B cell (primary cell): Measurements from ENCODE around the gene MYO1C. TPM values are rescaled to one million over a fixed set of nuclear protein-coding genes. Genes with fewer than 3 reads are reported as not detected.

Experiments
- ATAC-seq: fragments of 200-7000 bp; cut with Tn5 transposase; one replicate; pipeline ENCODE4 v1.10.0; 2021; ENCODE audit warnings: low read depth, mild to moderate bottlenecking, moderate number of reproducible peaks, moderate library complexity
- CTCF ChIA-PET: fragments of 350-600 bp; sonication (Branson Sonifier 250); formaldehyde crosslinking; loops from one replicate; lab custom pipeline; 2021; ENCODE audit warnings: antibody characterized with exemption, inconsistent platforms; lab: Charles Lee
- POLR2A ChIA-PET: fragments of 350-600 bp; sonication (Branson Sonifier 250); formaldehyde crosslinking; loops from one replicate; lab custom pipeline; 2021; ENCODE audit warnings: antibody characterized with exemption; lab: Charles Lee
- DNase-seq: peaks from one replicate; pipeline ENCODE4 v3.0.0; 2013
- H2AFZ ChIP-seq: 2 replicates; pipeline ENCODE4 v1.6.1; 2012; ENCODE audit warnings: mild to moderate bottlenecking, low read depth, low read length; ENCODE audit not compliant: insufficient read depth, poor library complexity, severe bottlenecking
- H3K27ac ChIP-seq, 2 donors: 1 replicate in 1 of 2; 2 replicates in 1 of 2; pipeline ENCODE4 v1.5.1; 2012 to 2013; ENCODE audit warnings: low read length in 2 of 2, mild to moderate bottlenecking in 2 of 2, moderate library complexity in 1 of 2
- H3K27me3 ChIP-seq, 4 experiments: fragments of 200-600 bp in 1 of 4; sonication (generic) in 1 of 4; replicated peaks in 1 of 4; 1 replicate in 2 of 4; 2 replicates in 2 of 4; pipeline versions ENCODE4 v1.6.1 to v1.7.0; 2013 to 2016; ENCODE audit warnings: low read length in 3 of 4, mild to moderate bottlenecking in 2 of 4, mixed read lengths in 1 of 4, moderate library complexity in 1 of 4; ENCODE audit not compliant: insufficient read depth in 4 of 4, control insufficient read depth in 3 of 4; ENCODE audit errors: control extremely low read depth in 1 of 4
- H3K36me3 ChIP-seq, 2 experiments: replicated peaks in 1 of 2; 1 replicate in 1 of 2; 2 replicates in 1 of 2; pipeline versions ENCODE4 v1.6.1 to v1.7.1; 2013; ENCODE audit warnings: low read length in 1 of 2; ENCODE audit not compliant: insufficient read depth in 2 of 2, control insufficient read depth in 1 of 2; ENCODE audit errors: control extremely low read depth in 1 of 2, extremely low read depth in 1 of 2
- H3K4me1 ChIP-seq, 2 donors: fragments of 200-600 bp in 1 of 2; sonication (generic) in 1 of 2; 1 replicate in 1 of 2; 2 replicates in 1 of 2; pipeline versions ENCODE4 v1.5.1 to v1.6.1; 2013 to 2017; ENCODE audit warnings: low read length in 2 of 2; ENCODE audit not compliant: control insufficient read depth in 2 of 2, insufficient read depth in 2 of 2
- H3K4me2 ChIP-seq: replicated peaks from 2 replicates; pipeline ENCODE3; 2012; ENCODE audit warnings: mild to moderate bottlenecking, low read depth, low read length; ENCODE audit not compliant: poor library complexity, severe bottlenecking
- H3K4me3 ChIP-seq, 5 experiments: fragments of 200-600 bp in 1 of 5; sonication (generic) in 1 of 5; 1 replicate in 3 of 5; 2 replicates in 2 of 5; pipeline versions ENCODE4 v1.5.1 to v1.7.0; 2011 to 2016; ENCODE audit warnings: low read length in 4 of 5, mild to moderate bottlenecking in 4 of 5, low read depth in 2 of 5, control low read depth in 1 of 5, moderate library complexity in 1 of 5; ENCODE audit not compliant: insufficient read depth in 1 of 5; ENCODE audit errors: control extremely low read depth in 1 of 5, extremely low read depth in 1 of 5
- H3K79me2 ChIP-seq: fragments of 200-600 bp; sonication (generic); one replicate; pipeline ENCODE4 v1.6.0; 2016; ENCODE audit warnings: low read length; ENCODE audit not compliant: control insufficient read depth, insufficient read depth
- H3K9ac ChIP-seq: fragments of 200-600 bp; sonication (generic); 2 replicates; pipeline ENCODE4 v1.6.1; 2017; ENCODE audit warnings: mild to moderate bottlenecking, low read length, moderate library complexity
- H3K9me3 ChIP-seq, 3 donors: one replicate each; pipeline versions ENCODE4 v1.6.1 to v1.7.1; 2013; ENCODE audit warnings: low read length in 2 of 3; ENCODE audit not compliant: control insufficient read depth in 2 of 3, insufficient read depth in 1 of 3; ENCODE audit errors: control extremely low read depth in 1 of 3
- H4K20me1 ChIP-seq: 2 replicates; pipeline ENCODE4 v1.6.0; 2012; ENCODE audit warnings: mild to moderate bottlenecking, low read length; ENCODE audit not compliant: insufficient read depth, control insufficient read depth, poor library complexity, severe bottlenecking
- H3K27ac Mint-ChIP-seq: one replicate; pipeline ENCODE4 v1.8.0; 2021; ENCODE audit warnings: mixed read lengths
- H3K27me3 Mint-ChIP-seq: one replicate; pipeline ENCODE4 v1.8.0; 2021; ENCODE audit warnings: mixed read lengths
- H3K4me1 Mint-ChIP-seq: one replicate; pipeline ENCODE4 v1.8.0; 2021; ENCODE audit warnings: mixed read lengths
- H3K4me3 Mint-ChIP-seq: one replicate; pipeline ENCODE4 v1.8.0; 2021; ENCODE audit warnings: mixed read lengths
- H3K9me3 Mint-ChIP-seq: one replicate; pipeline ENCODE4 v1.8.0; 2022; ENCODE audit warnings: mixed read lengths; ENCODE audit not compliant: insufficient read depth
- CTCF ChIP-seq: fragments of 200-600 bp; IDR thresholded peaks from one replicate; pipeline ENCODE4 v1.8.0; 2022; ENCODE audit warnings: antibody characterized with exemption, mild to moderate bottlenecking
- EZH2 ChIP-seq: IDR thresholded peaks from 2 replicates; pipeline ENCODE4 v1.6.1; 2012; ENCODE audit warnings: borderline replicate concordance, low read depth, mild to moderate bottlenecking, moderate library complexity, low read length; ENCODE audit not compliant: insufficient read depth, poor library complexity, severe bottlenecking
- WGBS: methylation state at CpG from one replicate; pipeline ENCODE4 v1.1.5; 2013; ENCODE audit warnings: missing lambda C conversion rate; ENCODE audit not compliant: insufficient coverage; 5-methylcytosine and 5-hydroxymethylcytosine counted together
- intact Hi-C: fragments of 100-400 bp; cut with micrococcal nuclease; formaldehyde crosslinking; loops from one replicate; pipeline ENCODE4 v1.10.0; 2022
- polyA plus RNA-seq: library from polyadenylated mRNA; depleted of rRNA; stranded (reverse); fragments of >200 nt; gene quantifications from 2 replicates; pipeline ENCODE4 v1.2.3, GENCODE V29; 2012
- total RNA-seq, 2 donors: library from RNA; stranded (reverse); fragments of 120-200 nt in 1 of 2; gene quantifications; 1 replicate in 1 of 2; 2 replicates in 1 of 2; pipeline versions ENCODE4 v1.2.3 to v1.2.4, GENCODE V29; 2013 to 2022

MYO1C gene
- total and polyA plus RNA-seq, 2 donors (not counting 1 experiment from before 2014, with no cell fraction given) = 54.7 to 81.7 TPM

- Mint-ChIP-seq H3K4me3 (no peak overlapping the region), H3K4me1 (peaks cover 25% of the 10 kb centered on the region), H3K27ac (no peak overlapping the region), H3K9me3 (no peaks in the 10 kb centered on the region), H3K27me3 (no peaks in the 10 kb centered on the region)
- Histone ChIP-seq H3K79me2 (peaks cover 5% of the 10 kb centered on the region), H3K9ac (no peak overlapping the region), H3K9me3 (no peaks in the 10 kb centered on the region), H3K27ac (no peak overlapping the region), H3K4me1 (peaks cover 23 to 25% of the 10 kb centered on the region in 2 donors), H3K36me3 (peaks cover 0 to 30% of the 10 kb centered on the region in 2 experiments), H4K20me1 (peaks cover 13% of the 10 kb centered on the region), H3K4me2 (no peak overlapping the region), H3K4me3 (no peak overlapping the region), H3K27me3 (peaks cover 0 to 5% (median 0%) of the 10 kb centered on the region in 4 experiments), H2AFZ (no peak overlapping the region)
- ChIA-PET CTCF (interaction anchor here (2.3 kb wide), 1 partner anchor 20 kb away, joined by 10 read pairs; the partner anchor contains the start of gene INPP5K), POLR2A (interaction anchor here (0.6 to 1.6 kb wide), 2 partner anchors 21 to 37 kb away, joined by 3 read pairs; partner anchors contain the start of gene INPP5K)
- ATAC-seq (no peak), DNase-seq (no peak)
- TF ChIP-seq CTCF (no peak), EZH2 (no peak)
- 95% methylated on average over 9 of the region's 14 CpGs for WGBS
- intact Hi-C loops = no loop called here
Observed at GRCh38 chr17:1495265-1495989, 2.9 kb upstream of the MYO1C start.

- Histone ChIP-seq H3K4me3 (no peak overlapping the region), H3K9me3 (no peaks in the 10 kb centered on the region), H3K36me3 (peaks cover 0 to 30% of the 10 kb centered on the region in 2 experiments), H3K27ac (no peak overlapping the region), H3K27me3 (peaks cover 0 to 5% (median 0%) of the 10 kb centered on the region in 4 experiments), H3K4me2 (no peak overlapping the region), H3K9ac (no peak overlapping the region), H3K79me2 (peaks cover 6% of the 10 kb centered on the region), H2AFZ (no peak overlapping the region), H3K4me1 (peaks cover 25 to 31% of the 10 kb centered on the region in 2 donors), H4K20me1 (peaks cover 13% of the 10 kb centered on the region)
- TF ChIP-seq CTCF = no peak
- Mint-ChIP-seq H3K4me3 (no peak overlapping the region), H3K27ac (no peak overlapping the region), H3K27me3 (no peaks in the 10 kb centered on the region), H3K4me1 (peaks cover 28% of the 10 kb centered on the region), H3K9me3 (no peaks in the 10 kb centered on the region)
- no peak for ATAC-seq
- DNase-seq = no peak
- 98% methylated on average over 11 of the region's 11 CpGs for WGBS
- ChIA-PET CTCF (interaction anchor here (2.3 kb wide), 1 partner anchor 21 kb away, joined by 10 read pairs; the partner anchor contains the start of gene INPP5K), POLR2A (no interaction called here)
- intact Hi-C loops = no loop called here
Observed at GRCh38 chr17:1494736-1495253, 2.3 kb upstream of the MYO1C start.
